Activated naive CD8-positive, alpha-beta T cell treated with anti-CD3 and anti-CD28 coated beads for 36 hours (primary cell): ENCODE measurements around the gene TAS1R3. TPM values are rescaled to one million over a fixed set of nuclear protein-coding genes. Genes with fewer than 3 reads are reported as not detected.

Experiments used
- DNase-seq: peaks from one replicate; pipeline ENCODE4 v3.0.0; 2021
- H3K27ac Mint-ChIP-seq: one replicate; pipeline ENCODE4 v1.8.0; 2022; ENCODE audit warnings: mild to moderate bottlenecking, moderate library complexity, mixed read lengths
- H3K27me3 Mint-ChIP-seq: one replicate; pipeline ENCODE4 v1.8.0; 2022; ENCODE audit warnings: mild to moderate bottlenecking, mixed read lengths
- H3K36me3 Mint-ChIP-seq: one replicate; pipeline ENCODE4 v1.8.0; 2021; ENCODE audit warnings: mild to moderate bottlenecking, mixed read lengths
- H3K4me1 Mint-ChIP-seq: one replicate; pipeline ENCODE4 v1.8.0; 2021; ENCODE audit warnings: mixed read lengths
- H3K4me3 Mint-ChIP-seq: one replicate; pipeline ENCODE4 v1.8.0; 2022; ENCODE audit warnings: mild to moderate bottlenecking, moderate library complexity, mixed read lengths
- H3K9me3 Mint-ChIP-seq: one replicate; pipeline ENCODE4 v1.8.0; 2022; ENCODE audit warnings: mixed read lengths
- total RNA-seq, 2 experiments: library from RNA; stranded (reverse); gene quantifications; one replicate each; pipeline ENCODE4 v1.2.3, GENCODE V29; 2021

The TAS1R3 gene
- total RNA-seq, 2 experiments from 2014 or later = 0.06 to 0.20 TPM

DNA sequence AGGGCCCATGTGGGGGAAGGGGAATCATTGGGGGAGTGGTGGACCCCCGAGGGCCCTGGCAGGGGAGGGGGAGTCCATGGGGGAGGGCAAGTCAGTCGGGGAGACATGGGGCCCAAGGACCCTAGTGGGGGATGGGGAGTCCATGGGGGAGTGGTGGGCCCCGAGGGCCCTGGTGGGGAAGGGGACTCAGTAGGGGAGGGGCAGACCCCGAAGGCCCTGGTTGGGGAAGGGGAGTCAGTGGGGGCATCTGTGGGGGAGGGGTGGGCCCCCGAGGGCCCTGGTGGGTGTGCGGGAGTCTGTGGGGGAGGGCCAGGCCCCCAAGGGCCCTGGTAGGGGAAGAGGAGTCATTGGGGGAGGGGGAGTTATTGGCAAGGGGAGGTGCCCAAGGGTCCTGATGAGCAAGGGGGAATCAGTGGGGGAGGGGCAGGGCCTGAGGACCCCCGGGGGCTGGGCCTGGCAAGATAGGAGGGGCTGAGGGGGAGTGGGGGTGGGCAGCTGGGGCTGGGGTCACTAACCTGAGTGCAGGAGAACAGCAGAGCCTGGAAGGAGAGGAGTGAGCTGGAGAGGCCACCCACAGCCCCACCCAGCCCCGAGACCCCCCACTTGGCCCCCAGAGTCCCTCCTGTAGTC is 25.2 kb downstream of the TAS1R3 start:
- Mint-ChIP-seq H3K4me3 (no peak overlapping the region), H3K27ac (no peak overlapping the region), H3K27me3 (peaks cover 19% of the 10 kb centered on the region), H3K36me3 (no peaks in the 10 kb centered on the region), H3K9me3 (no peaks in the 10 kb centered on the region), H3K4me1 (peaks cover 14% of the 10 kb centered on the region)
- DNase-seq = no peak

DNA sequence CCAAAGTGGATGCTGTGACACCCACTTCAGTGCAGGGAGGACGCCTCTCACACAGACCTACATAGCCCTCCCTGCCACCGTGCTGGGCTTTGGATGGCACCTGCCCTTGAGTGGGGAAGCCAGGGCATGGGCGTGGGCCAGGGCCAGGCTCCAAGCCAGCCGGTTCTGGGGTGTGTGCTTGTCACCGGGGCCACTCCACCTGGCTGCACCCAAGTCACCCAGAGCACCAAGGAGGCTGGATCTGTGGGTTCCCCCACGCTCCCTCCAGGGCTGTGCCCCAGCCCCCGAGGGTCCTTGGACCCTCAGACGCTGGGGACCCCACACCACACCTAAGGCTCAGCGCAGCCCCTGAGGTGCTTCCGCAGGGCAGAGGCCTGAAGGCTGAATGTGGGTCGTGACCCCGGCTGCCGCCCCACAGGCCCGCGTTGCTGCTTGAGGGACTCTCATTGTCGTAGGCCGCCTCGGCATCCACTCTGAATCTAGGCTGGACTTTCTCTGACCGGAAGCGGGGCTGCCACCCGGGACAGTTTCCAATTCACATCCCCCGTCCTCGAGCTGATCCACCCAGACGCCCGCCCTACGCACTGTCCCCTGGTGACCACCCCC is 25.8 kb downstream of the TAS1R3 start:
- Mint-ChIP-seq H3K36me3 (no peaks in the 10 kb centered on the region), H3K27ac (no peak overlapping the region), H3K27me3 (peaks cover 19% of the 10 kb centered on the region), H3K4me1 (peaks cover 14% of the 10 kb centered on the region), H3K4me3 (no peak overlapping the region), H3K9me3 (no peaks in the 10 kb centered on the region)
- DNase-seq = no peak

DNA sequence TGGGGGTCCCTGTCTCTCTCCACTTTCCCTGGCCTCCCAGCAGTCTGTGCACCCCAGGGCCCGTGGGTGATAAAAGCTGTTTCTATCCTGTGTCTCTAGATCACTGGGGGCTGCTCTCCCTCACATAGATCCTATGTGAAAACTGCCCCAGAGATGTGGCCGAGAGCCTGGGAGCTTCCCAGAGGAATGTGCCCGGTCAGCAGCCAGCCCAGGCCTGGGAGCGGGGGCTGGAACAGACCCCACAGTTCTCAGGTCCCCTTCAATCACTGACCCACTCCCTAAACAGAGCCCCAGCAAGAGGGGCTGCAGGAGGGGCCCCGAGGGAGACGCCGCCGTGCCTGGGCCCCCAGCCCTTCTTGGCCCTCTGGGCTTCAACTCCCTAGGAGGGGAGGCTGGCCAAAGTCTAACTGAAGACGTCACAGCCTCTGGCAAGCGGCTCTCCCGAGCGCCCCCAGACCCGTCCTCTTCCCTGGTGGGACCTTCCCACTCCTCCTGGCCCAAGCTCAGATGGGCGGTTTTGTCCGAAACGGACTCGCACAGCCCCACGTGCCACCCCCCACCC is 26.9 kb downstream of the TAS1R3 start:
- no peak overlapping the region for H3K4me3 Mint-ChIP-seq
- no peaks in the 10 kb centered on the region for H3K36me3 Mint-ChIP-seq
- peaks cover 13% of the 10 kb centered on the region for H3K27me3 Mint-ChIP-seq
- H3K27ac Mint-ChIP-seq = no peak overlapping the region
- H3K4me1 Mint-ChIP-seq = peaks cover 14% of the 10 kb centered on the region
- H3K9me3 Mint-ChIP-seq = no peaks in the 10 kb centered on the region
- DNase-seq = no peak

DNA sequence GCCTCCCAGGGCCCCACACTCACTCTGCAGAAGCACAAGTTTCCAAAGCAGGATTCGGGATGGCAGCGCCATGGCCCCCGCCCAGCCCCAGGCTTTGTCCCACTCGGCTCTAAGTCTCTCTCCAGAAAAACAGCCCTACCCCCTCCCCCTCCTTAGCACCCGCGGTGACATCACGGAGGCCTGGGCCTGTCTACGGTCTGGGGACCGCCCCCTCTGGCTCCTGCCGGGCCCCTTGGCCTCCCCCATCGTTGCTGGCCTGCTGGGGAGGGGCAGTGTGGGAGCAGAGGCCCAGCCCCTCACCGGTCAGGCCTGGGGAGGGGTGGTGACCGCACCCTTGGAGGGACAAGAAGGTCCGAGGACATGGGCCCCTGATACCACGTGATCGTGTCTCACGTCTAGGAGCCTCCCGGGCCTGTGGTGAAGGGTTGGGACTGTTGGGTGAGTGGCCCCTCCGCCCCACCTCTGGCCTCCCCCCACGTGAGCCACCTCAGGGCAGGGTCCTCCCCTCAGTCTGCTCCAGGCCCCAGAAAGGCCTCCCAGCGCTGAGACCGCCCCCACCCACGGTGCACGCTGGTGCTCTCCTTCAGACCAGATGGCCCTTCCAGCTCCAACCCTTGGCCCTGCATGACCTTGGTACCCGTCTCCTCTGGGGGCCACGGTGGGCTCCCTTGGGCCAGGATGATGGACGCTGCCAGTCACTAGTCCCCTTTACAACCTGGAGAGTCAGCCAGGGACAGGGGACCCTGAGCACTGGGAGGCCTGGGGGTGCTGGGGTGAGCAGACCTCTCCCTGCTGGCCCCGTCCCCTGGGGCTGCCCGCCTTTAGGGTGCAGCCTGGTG is 27.6 kb downstream of the TAS1R3 start, which contains the start of gene MXRA8:
TSS of gene MXRA8 (minus strand) at position 123 of the 839 bp plus-strand sequence. CDS start at position 72, 51 bp downstream.
- Mint-ChIP-seq H3K36me3 (no peaks in the 10 kb centered on the region), H3K27me3 (peaks cover 7% of the 10 kb centered on the region), H3K27ac (peak within 1 kb of the TSS; percentile 58), H3K4me3 (no peak within 1 kb of the TSS), H3K4me1 (peaks cover 14% of the 10 kb centered on the region), H3K9me3 (no peaks in the 10 kb centered on the region)
- no peak for DNase-seq

DNA sequence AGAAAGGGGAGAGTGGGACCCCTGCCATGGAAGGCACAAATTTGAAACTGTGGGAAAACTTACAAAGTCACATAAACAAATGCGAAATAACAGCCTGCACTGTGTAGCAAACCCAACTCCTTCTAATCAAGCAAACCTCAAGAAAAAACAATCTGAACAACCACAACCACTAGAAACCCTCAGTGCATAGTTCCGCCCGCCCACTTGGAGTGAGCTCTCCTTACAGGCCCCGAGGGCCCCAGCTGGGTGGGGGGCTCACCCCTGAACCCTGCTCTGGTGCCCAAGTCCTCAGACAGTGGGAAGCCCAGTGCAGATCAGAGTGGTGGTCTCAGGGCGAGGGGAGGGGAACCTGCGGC is 28.2 kb downstream of the TAS1R3 start:
- H3K9me3 Mint-ChIP-seq = no peaks in the 10 kb centered on the region
- no peak for DNase-seq
- H3K36me3 Mint-ChIP-seq = no peaks in the 10 kb centered on the region
- H3K27me3 Mint-ChIP-seq = peaks cover 2% of the 10 kb centered on the region
- H3K4me3 Mint-ChIP-seq = no peak overlapping the region
- peak overlapping the region; percentile 58 for H3K27ac Mint-ChIP-seq
- peaks cover 14% of the 10 kb centered on the region for H3K4me1 Mint-ChIP-seq

DNA sequence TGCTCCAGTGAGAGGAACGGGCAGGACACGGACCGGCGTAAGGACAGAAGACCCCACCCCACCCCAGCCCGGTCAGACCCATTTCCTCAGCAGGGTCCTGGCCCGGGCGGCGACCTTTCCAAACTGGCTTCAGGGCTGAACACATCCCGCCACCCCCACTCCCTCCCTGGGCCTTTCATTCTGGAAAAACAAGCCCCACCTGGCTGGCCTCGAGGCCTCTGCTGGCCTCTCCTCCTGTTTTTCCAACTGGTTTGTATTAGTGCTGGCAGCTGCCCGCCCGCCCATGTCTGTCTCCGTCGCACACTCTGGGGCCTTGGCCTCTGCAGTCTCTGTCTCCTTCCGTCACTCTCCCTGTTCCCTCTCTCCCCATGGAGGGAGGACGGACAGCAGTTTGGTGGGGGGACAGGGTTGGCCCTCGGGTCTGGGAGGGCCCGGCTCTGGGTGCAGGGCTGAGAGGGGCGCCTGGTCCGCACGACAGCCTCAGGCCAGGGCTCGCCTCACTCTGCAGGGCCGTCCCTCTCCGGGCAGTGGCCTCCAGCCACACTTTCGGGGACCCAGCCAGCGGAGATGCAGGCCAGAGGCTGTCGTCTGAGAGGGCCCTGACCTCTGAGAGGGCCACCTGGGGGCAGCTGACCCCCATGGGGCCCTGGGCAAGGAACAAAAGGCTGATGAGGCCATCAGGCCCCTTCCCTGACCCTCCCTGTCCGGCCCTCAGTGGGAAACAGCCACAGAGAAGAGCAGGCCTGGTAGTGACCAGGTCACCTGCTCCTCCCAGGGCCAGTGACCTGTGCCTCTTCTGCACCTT is 28.8 kb downstream of the TAS1R3 start:
- no peak overlapping the region for H3K27ac Mint-ChIP-seq
- no peaks in the 10 kb centered on the region for H3K9me3 Mint-ChIP-seq
- peaks cover 14% of the 10 kb centered on the region for H3K4me1 Mint-ChIP-seq
- no peaks in the 10 kb centered on the region for H3K27me3 Mint-ChIP-seq
- H3K36me3 Mint-ChIP-seq = no peaks in the 10 kb centered on the region
- no peak overlapping the region for H3K4me3 Mint-ChIP-seq
- no peak for DNase-seq

DNA sequence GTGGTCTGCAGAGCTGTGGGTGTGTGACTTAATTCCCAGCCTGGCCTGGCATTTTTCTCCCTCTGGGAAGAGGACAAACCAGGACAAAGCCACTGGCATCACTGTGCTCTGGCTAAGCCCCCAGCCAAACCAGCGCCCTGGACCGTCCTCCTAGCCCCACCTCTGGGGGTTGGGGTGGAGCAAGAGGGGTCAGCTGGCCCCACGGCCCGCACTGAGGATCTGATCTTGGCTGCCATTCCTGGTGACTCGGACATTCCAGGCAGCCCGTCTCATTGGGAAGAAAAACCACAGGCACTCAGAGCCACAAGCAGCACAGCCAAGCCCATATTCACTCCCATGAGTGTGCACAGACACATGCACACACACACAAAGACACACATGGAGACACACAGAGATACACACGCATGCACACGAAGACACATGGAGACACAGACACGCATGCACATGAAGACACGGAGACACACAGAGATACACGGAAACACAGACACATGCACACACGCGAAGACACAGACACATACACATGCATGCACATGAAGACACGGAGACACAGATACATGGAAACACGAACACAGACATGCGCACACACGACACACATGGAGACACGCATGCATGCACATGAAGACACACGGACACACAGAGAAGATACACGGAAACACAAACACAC is 29.6 kb downstream of the TAS1R3 start:
- DNase-seq = no peak
- Mint-ChIP-seq H3K4me1 (peaks cover 14% of the 10 kb centered on the region), H3K27ac (no peak overlapping the region), H3K36me3 (no peaks in the 10 kb centered on the region), H3K4me3 (no peak overlapping the region), H3K9me3 (no peaks in the 10 kb centered on the region), H3K27me3 (no peaks in the 10 kb centered on the region)

DNA sequence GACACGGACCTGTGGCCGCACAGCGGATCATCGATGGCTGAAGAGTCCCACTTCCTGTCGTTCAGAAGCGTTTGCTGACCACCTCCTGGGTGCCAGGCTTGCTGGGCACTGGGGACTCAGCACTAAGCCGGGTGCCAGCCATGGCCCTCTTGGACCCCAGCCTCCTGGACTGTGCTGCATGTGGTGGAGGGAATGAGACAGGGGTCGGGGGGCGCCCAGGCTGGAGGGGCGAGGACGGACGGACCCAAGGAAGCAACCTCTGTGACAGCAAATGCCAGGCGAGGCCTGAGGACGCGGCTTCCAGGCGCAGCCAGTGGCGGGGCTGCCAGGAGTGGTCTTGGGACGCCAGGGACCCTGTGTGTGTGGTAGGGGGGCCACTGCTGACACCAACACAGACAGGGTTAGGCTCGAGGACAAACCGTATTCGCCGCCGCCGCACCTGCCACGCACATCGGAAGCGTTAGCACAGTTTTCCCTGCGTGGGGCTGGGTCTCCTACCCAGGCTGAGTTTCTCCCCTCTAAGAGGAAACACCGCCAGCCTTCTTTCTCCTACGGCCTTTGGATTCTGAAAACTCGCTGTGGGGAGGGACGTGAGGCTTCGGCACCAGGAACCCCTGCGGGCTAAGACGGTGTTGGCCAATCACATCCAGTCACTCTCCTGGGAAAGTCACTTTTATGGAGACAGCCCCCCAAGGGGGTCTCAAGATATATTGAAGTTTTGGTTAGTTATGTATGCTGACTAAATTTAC is 30.3 kb downstream of the TAS1R3 start:
- DNase-seq = no peak
- Mint-ChIP-seq H3K4me3 (no peak overlapping the region), H3K27ac (no peak overlapping the region), H3K9me3 (no peaks in the 10 kb centered on the region), H3K27me3 (no peaks in the 10 kb centered on the region), H3K4me1 (peaks cover 14% of the 10 kb centered on the region), H3K36me3 (no peaks in the 10 kb centered on the region)

DNA sequence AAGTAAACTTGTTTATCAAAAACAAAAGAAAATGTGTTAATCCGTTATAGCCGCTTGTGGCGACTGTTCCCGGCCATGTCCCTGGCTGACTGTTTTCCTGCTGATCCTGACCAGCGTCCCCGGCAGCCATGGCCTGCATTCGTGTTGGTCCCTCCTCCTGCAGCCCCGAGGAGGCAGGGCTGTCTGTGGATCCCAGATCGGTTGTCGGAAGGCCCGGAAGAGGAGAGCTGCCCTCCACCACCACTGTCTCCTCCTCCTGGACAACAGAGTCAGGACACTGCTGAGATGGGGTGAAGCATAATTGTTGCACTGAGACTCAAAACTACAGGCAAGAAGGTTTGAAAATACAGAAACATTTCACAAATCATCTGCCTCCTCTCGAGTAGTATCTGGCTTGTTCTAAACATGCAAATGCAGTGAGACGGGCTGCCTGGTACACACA is 30.9 kb downstream of the TAS1R3 start:
- Mint-ChIP-seq H3K27ac (no peak overlapping the region), H3K4me3 (no peak overlapping the region), H3K4me1 (peaks cover 14% of the 10 kb centered on the region), H3K36me3 (no peaks in the 10 kb centered on the region), H3K27me3 (no peaks in the 10 kb centered on the region), H3K9me3 (no peaks in the 10 kb centered on the region)
- no peak for DNase-seq

DNA sequence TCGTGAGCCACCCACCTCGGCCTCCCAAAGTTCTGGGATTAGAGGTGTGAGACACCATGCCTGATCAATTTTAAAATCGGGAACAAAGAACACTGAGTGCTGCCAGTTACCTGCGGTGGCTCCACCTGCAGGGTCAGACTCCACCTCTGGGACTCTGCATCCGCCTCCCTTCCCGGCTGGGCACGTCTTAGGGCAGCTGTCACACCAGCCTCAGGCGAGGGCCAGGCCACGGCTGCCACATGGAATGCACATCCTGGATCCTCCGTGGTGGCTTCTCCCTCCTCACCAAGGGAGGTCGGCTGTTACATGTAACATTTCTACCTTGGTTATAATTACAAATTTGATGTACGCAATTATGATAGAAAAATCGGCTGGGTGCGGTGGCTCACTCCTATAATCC is 33.2 kb downstream of the TAS1R3 start:
- Mint-ChIP-seq H3K27ac (no peak overlapping the region), H3K9me3 (no peaks in the 10 kb centered on the region), H3K36me3 (no peaks in the 10 kb centered on the region), H3K27me3 (no peaks in the 10 kb centered on the region), H3K4me3 (no peak overlapping the region), H3K4me1 (peaks cover 4% of the 10 kb centered on the region)
- no peak for DNase-seq

DNA sequence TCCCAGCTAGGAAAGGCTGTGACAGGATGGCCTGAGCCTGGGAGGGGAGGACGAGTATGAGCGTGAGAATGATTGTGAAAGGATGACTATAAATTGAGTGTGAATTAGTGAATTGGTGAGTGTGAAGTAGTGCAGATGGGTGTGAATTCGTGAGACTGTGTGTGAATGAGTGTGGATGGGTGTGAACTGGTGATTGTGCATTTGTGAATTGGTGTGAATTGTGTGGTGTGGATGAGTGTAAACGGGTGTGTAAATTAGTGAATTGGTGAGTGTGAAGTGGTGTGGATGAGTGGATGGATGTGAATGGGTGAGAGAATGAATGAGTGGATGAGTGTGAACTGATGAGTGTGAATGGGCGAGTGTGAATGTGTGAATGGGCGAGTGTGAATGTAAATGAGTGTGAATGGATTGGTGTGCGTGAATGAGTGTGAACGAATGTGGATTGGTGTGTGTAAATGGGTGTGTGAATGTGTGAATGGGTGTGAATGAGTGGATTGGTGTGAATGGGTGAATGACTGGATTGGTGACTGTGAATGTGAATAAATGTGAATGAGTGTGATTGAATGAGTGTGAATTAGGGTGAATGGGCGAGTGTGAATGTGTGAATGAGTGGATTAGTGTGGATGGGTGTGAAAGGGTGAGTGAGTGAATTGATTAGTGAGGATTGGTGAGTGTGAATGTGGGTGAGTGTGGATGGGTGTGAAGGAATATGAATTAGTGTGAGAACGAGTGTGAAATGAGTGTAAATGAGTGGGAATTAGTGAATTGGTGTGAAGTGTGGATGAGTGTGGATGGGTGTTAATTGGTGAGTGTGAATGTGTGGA is 35.0 kb downstream of the TAS1R3 start:
- Mint-ChIP-seq H3K36me3 (no peaks in the 10 kb centered on the region), H3K4me1 (no peaks in the 10 kb centered on the region), H3K9me3 (no peaks in the 10 kb centered on the region), H3K27ac (no peak overlapping the region), H3K27me3 (no peaks in the 10 kb centered on the region), H3K4me3 (no peak overlapping the region)
- DNase-seq = no peak

DNA sequence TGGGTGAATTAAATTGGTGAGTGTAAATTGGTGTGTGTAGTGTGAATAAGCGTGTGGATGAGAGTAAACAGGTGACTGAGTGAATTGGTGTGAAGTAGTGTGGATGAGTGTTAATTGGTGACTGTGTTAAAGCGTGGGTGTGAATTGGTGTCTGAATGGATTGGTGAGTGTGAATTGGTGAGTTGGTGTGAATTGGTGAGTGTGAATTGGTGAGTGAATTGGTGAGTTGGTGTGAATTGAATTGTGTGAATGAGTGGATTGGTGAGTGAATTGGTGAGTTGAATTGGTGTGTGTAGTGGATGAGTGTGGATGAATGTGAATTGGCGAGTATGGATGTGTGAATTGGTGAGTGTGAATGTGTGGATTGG is 35.6 kb downstream of the TAS1R3 start:
- no peak overlapping the region for H3K27ac Mint-ChIP-seq
- DNase-seq = no peak
- H3K27me3 Mint-ChIP-seq = no peaks in the 10 kb centered on the region
- peaks cover 4% of the 10 kb centered on the region for H3K4me1 Mint-ChIP-seq
- no peaks in the 10 kb centered on the region for H3K36me3 Mint-ChIP-seq
- no peak overlapping the region for H3K4me3 Mint-ChIP-seq
- no peaks in the 10 kb centered on the region for H3K9me3 Mint-ChIP-seq

DNA sequence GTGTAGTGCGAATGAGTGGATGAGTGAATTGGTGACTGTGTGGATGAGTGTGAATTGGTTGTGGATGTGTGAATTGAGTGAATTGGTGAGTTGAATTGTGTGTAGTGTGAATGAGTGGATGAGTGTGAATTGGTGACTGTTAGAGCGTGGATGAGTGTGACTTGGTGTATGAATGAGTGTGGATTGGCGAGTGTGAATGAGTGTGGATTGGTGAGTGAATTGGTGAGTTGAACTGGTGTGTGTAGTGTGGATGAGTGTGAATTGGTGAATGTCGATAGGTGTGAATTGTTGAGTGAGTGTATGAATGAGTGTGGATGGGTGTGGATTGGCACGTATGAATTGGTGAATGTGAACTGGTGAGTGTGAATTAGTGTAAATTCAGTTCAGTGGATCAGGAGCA is 36.2 kb downstream of the TAS1R3 start:
- H3K27me3 Mint-ChIP-seq = no peaks in the 10 kb centered on the region
- no peak overlapping the region for H3K4me3 Mint-ChIP-seq
- no peaks in the 10 kb centered on the region for H3K9me3 Mint-ChIP-seq

More for the DNA sequence above, 36.2 kb downstream of the TAS1R3 start:
- H3K27ac Mint-ChIP-seq = no peak overlapping the region
- DNase-seq = no peak
- H3K36me3 Mint-ChIP-seq = peaks cover 1% of the 10 kb centered on the region
- H3K4me1 Mint-ChIP-seq = peaks cover 6% of the 10 kb centered on the region
